Ascending aorta (tissue), 2 donors: ENCODE measurements around the gene ROR1. TPM values are rescaled to one million over a fixed set of nuclear protein-coding genes. Genes with fewer than 3 reads are reported as not detected.

Experiments
- DNase-seq, 2 donors: peaks; one replicate each; pipeline ENCODE4 v3.0.0-alpha.2; 2019; ENCODE audit warnings: low spot score in 2 of 2
- H3K27ac ChIP-seq, 2 donors: fragments of 200-600 bp; sonication (generic); one replicate each; pipeline ENCODE4 v1.5.1; 2016 to 2017; ENCODE audit warnings: mild to moderate bottlenecking in 1 of 2
- H3K27me3 ChIP-seq: fragments of 200-600 bp; sonication (generic); one replicate; pipeline ENCODE4 v1.5.1; 2017
- H3K36me3 ChIP-seq, 2 donors: fragments of 200-600 bp; sonication (generic); one replicate each; pipeline ENCODE4 v1.5.1; 2016
- H3K4me1 ChIP-seq, 2 donors: fragments of 200-600 bp; sonication (generic); one replicate each; pipeline ENCODE4 v1.5.1; 2016 to 2017; ENCODE audit warnings: mild to moderate bottlenecking in 1 of 2
- H3K4me3 ChIP-seq, 2 donors: fragments of 200-600 bp; sonication (generic); one replicate each; pipeline ENCODE4 v1.5.1; 2016 to 2017; ENCODE audit warnings: mild to moderate bottlenecking in 1 of 2
- H3K9me3 ChIP-seq, 2 donors: fragments of 200-600 bp; sonication (generic); one replicate each; pipeline ENCODE4 v1.5.1; 2016
- intact Hi-C: fragments of 100-400 bp; cut with DNase I; formaldehyde crosslinking; loops from one replicate; pipeline ENCODE4 v1.15.1; 2023
- total RNA-seq: library from RNA; depleted of rRNA; stranded (reverse); fragments of >200 nt; gene quantifications from one replicate; pipeline ENCODE4 v1.1.0, GENCODE V29; 2016
- TF ChIP-seq, protein P1 (sequence below), 3 experiments: fragments of 200-600 bp in 2 of 3; fragments of 450-650 bp in 1 of 3; sonication (generic) in 2 of 3; IDR thresholded peaks; one replicate each; pipeline ENCODE4 v1.5.1; 2016 to 2019; ENCODE audit warnings: antibody characterized with exemption in 3 of 3, mild to moderate bottlenecking in 1 of 3, moderate library complexity in 1 of 3

The ROR1 gene
- total RNA-seq, 1 donor from 2014 or later = 115 TPM

DNA sequence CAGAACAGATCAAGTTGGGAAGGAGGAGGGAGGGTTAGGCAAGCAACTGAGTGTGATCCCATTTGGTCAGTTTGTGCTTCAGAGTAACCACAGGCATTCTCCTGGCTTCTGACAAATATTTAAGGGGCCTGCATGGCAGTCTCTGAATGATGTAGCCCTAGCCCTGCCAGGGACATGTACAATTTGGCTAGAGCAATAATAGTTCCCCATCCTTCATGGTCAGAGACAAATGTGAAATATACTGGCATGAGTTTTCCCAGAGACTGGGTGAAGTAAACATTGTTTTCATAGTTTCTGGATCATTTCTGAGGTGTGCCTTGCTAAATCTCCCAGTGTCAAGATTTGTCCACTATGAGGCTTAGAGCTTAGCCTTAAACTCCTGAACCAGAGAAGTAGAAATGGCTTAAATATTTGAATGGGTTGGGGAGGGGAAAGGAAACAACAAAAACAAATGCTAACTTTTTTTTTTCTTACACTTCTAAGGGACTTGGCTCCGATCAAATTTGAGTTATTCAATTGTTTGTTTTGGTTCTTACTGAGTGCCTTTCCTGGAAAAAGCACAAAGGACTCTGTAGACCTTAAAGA lies 387.6 kb downstream of the ROR1 start:
- no peaks in the 10 kb centered on the region for H3K9me3 ChIP-seq
- peak overlapping the region; percentile 70 to 80 for H3K27ac ChIP-seq
- DNase-seq = peak in 1 of 2 donors; percentile 74
- peaks cover 12 to 32% of the 10 kb centered on the region in 2 donors for H3K4me1 ChIP-seq
- H3K27me3 ChIP-seq = no peaks in the 10 kb centered on the region
- intact Hi-C loops = loop anchor here (5.0 kb wide), 2 partner anchors 469 to 484 kb away; no protein-coding TSS in a partner anchor
- H3K4me3 ChIP-seq = no peak overlapping the region
- TF ChIP-seq, protein P1, sequence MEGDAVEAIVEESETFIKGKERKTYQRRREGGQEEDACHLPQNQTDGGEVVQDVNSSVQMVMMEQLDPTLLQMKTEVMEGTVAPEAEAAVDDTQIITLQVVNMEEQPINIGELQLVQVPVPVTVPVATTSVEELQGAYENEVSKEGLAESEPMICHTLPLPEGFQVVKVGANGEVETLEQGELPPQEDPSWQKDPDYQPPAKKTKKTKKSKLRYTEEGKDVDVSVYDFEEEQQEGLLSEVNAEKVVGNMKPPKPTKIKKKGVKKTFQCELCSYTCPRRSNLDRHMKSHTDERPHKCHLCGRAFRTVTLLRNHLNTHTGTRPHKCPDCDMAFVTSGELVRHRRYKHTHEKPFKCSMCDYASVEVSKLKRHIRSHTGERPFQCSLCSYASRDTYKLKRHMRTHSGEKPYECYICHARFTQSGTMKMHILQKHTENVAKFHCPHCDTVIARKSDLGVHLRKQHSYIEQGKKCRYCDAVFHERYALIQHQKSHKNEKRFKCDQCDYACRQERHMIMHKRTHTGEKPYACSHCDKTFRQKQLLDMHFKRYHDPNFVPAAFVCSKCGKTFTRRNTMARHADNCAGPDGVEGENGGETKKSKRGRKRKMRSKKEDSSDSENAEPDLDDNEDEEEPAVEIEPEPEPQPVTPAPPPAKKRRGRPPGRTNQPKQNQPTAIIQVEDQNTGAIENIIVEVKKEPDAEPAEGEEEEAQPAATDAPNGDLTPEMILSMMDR (IDR thresholded peaks at IDR 0.05) = no peak
- H3K36me3 ChIP-seq = peaks cover 0 to 10% of the 10 kb centered on the region in 2 donors

DNA sequence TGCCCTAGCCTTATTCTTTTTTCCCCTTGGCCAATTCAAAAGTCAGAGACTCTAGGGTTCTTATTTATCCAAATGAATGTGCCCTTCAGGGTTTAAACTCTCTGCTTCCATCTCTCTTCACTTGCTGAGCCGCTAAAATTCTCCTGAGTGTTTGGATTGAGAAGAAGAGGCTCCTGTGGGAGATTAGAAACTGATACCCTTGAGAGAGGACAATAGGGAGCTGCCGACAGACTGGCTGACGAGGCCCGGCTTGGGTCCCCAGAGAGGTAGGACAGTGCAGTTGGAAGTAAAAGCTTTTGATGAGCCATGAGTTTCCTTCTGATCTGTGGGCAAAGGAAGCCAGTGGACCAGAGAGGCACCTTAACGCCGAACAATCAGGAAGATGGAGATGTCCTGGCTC lies 388.3 kb downstream of the ROR1 start:
- intact Hi-C loops = loop anchor here (2.0 to 5.0 kb wide), 3 partner anchors 389 to 485 kb away; no protein-coding TSS in a partner anchor
- DNase-seq = no peak
- peak overlapping the region; percentile 70 to 80 for H3K27ac ChIP-seq

GRCh38 chr1:64162804-64163203 lies 389.0 kb downstream of the ROR1 start:
- H3K27ac ChIP-seq = peak overlapping the region; percentile 70 to 80
- no peak overlapping the region for H3K4me3 ChIP-seq
- TF ChIP-seq, protein P1 (IDR thresholded peaks at IDR 0.05) = no peak
- peaks cover 0 to 12% of the 10 kb centered on the region in 2 donors for H3K36me3 ChIP-seq
- DNase-seq = no peak
- no peaks in the 10 kb centered on the region for H3K9me3 ChIP-seq
- H3K27me3 ChIP-seq = no peaks in the 10 kb centered on the region
- H3K4me1 ChIP-seq = peaks cover 12 to 34% of the 10 kb centered on the region in 2 donors
- intact Hi-C loops = loop anchor here (2.0 to 5.0 kb wide), 3 partner anchors 390 to 486 kb away; no protein-coding TSS in a partner anchor

More for the DNA sequence above, 388.3 kb downstream of the ROR1 start:
- no peaks in the 10 kb centered on the region for H3K27me3 ChIP-seq
- H3K4me3 ChIP-seq = no peak overlapping the region
- TF ChIP-seq, protein P1 (IDR thresholded peaks at IDR 0.05) = no peak
- H3K4me1 ChIP-seq = peaks cover 12 to 32% of the 10 kb centered on the region in 2 donors
- H3K36me3 ChIP-seq = peaks cover 0 to 10% of the 10 kb centered on the region in 2 donors
- no peaks in the 10 kb centered on the region for H3K9me3 ChIP-seq

GRCh38 chr1:64163431-64163830 lies 389.6 kb downstream of the ROR1 start:
- Histone ChIP-seq H3K4me3 (no peak overlapping the region), H3K4me1 (peaks cover 12 to 34% of the 10 kb centered on the region in 2 donors), H3K9me3 (no peaks in the 10 kb centered on the region), H3K27me3 (no peaks in the 10 kb centered on the region), H3K36me3 (peaks cover 0 to 16% of the 10 kb centered on the region in 2 donors), H3K27ac (peak overlapping the region; percentile 61 to 70)
- TF ChIP-seq, protein P1 (IDR thresholded peaks at IDR 0.05) = no peak
- intact Hi-C loops = loop anchor here (2.0 to 5.0 kb wide), 3 partner anchors 391 to 486 kb away; no protein-coding TSS in a partner anchor
- no peak for DNase-seq

- H3K4me3 ChIP-seq = no peak overlapping the region
- peaks cover 12 to 34% of the 10 kb centered on the region in 2 donors for H3K4me1 ChIP-seq
- intact Hi-C loops = loop anchor here (2.0 to 5.0 kb wide), 3 partner anchors 391 to 487 kb away; no protein-coding TSS in a partner anchor
- peaks cover 0 to 19% of the 10 kb centered on the region in 2 donors for H3K36me3 ChIP-seq
- H3K9me3 ChIP-seq = no peaks in the 10 kb centered on the region
- H3K27me3 ChIP-seq = no peaks in the 10 kb centered on the region
- TF ChIP-seq, protein P1 (IDR thresholded peaks at IDR 0.05) = peak in 2 of 3 experiments; percentile 37 to 58
- peak overlapping the region; percentile 61 to 70 for H3K27ac ChIP-seq
- no peak for DNase-seq
Observed at GRCh38 chr1:64163970-64164369, 390.2 kb downstream of the ROR1 start.
